ENCODE data around the gene MTRF1. TPM values are rescaled to one million over a fixed set of nuclear protein-coding genes. Genes with fewer than 3 reads are reported as not detected.

Gene MTRF1
- total RNA-seq, 3 donors from 2014 or later, result 13.4 to 15.5 (median 14.6) TPM

DNA sequence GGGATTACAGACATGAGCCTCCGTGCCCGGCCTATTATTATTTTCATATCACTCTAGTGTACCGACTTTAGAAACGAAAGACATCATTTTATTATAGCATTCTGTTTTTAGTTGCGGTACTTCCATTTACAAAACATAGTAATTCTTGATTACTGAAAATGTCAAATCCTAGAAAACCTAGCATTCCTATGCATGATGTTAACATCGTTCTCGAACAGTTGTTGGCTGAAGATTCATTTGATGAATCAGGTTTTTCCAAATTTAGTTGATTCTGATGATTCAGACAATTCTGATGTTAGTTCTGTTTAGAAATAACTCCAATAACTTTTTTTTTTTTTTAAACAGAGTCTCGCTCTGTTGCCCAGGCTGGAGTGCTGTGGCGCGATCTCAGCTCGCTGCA is 11.5 kb upstream of the MTRF1 start:
- Histone ChIP-seq H3K4me1 (ENCODE audit: low read depth) (no peaks in the 10 kb centered on the region), H3K4me3 (no peak overlapping the region), H3K9me3 (no peaks in the 10 kb centered on the region), H3K36me3 (ENCODE audit: low read depth) (no peaks in the 10 kb centered on the region)
- no peak for ATAC-seq
- TF ChIP-seq CTCF (IDR thresholded peaks at IDR 0.05), result no peak
- intact Hi-C loops (cut with DNase I, micrococcal nuclease), result no loop called here
- no peak for DNase-seq

- TF ChIP-seq CTCF (IDR thresholded peaks at IDR 0.05), result no peak
- Histone ChIP-seq H3K36me3 (ENCODE audit: low read depth) (no peaks in the 10 kb centered on the region), H3K9me3 (peaks cover 7% of the 10 kb centered on the region), H3K4me1 (ENCODE audit: low read depth) (no peaks in the 10 kb centered on the region), H3K4me3 (no peak overlapping the region)
- intact Hi-C loops (cut with DNase I, micrococcal nuclease), result no loop called here
- DNase-seq (no peak), ATAC-seq (no peak)
These were observed 10.6 kb upstream of the MTRF1 start for GRCh38 chr13:41273831-41274441.

DNA sequence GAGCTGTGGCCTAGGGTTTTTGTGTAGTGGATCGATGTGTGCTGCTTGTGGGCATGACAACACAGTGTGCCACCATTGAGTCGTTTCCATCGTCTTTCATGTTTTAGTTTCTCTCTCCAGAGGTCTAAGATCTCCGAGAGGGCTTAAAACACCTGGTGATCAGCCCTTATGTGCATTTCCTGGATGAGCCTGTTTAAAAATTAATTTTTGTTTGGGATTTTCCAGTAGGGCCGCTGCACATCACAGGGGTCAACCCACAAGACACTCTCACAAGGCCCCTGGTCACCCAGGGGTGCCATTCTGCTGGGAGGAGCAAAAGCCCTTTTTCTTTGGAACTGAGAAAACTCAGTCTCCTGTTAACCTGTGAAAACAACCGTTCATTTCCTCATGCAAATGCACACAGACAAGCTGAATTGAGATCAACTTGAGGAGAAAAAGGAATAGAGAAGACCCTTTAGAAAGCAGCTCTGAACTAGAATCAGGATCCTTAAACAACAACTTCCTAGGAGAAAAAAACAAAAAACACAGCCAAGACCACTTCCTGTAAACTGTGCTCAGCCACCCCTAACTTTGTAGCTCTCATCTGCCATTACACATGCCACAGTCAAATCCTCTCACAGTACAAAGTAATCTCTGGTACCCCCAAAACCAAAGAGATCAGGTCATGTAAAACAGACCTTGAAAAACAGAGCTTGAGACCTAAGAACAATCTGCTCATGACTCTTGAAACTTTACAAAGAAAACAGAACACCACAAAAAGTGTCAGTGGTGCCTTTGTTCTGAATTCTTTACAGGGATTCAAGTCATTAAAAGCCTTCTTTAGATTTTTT is 8.3 kb upstream of the MTRF1 start:
- no peak for TF ChIP-seq CTCF (IDR thresholded peaks at IDR 0.05)
- H3K4me3 ChIP-seq, result no peak overlapping the region
- ATAC-seq (no peak), DNase-seq (no peak)
- no peaks in the 10 kb centered on the region for H3K36me3 ChIP-seq (ENCODE audit: low read depth)
- intact Hi-C loops (cut with DNase I, micrococcal nuclease), result no loop called here
- peaks cover 22% of the 10 kb centered on the region for H3K9me3 ChIP-seq
- no peaks in the 10 kb centered on the region for H3K4me1 ChIP-seq (ENCODE audit: low read depth)

- intact Hi-C loops (cut with DNase I, micrococcal nuclease), result no loop called here
- Histone ChIP-seq H3K36me3 (ENCODE audit: low read depth) (no peaks in the 10 kb centered on the region), H3K9me3 (peaks cover 22% of the 10 kb centered on the region), H3K4me3 (no peak overlapping the region), H3K4me1 (ENCODE audit: low read depth) (no peaks in the 10 kb centered on the region)
- no peak for DNase-seq
- ATAC-seq, result no peak
- TF ChIP-seq CTCF (IDR thresholded peaks at IDR 0.05), result no peak
These were observed 5.4 kb upstream of the MTRF1 start for GRCh38 chr13:41268764-41269163.

DNA sequence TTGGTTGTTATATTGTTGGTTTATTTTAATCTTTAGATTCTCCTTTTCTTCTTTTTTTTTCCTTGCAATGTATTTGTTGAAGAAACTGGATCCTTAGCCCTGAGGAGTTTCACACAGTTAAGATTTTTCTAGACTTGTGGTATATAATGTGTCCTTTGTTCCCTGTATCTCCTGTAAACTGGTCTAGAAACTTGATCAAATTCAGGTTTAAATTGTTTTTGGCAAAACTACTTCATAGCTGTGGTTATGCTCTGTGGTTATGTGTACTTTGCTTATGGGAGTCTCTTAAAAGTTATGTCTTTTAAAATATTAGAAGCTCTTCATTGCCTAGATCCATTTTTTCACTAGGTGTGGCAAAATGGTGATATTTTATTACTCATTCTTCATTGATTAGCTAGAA is 3.7 kb upstream of the MTRF1 start:
- H3K36me3 ChIP-seq (ENCODE audit: low read depth), result no peaks in the 10 kb centered on the region

More for the DNA sequence above, 3.7 kb upstream of the MTRF1 start:
- no peak overlapping the region for H3K4me3 ChIP-seq
- no peaks in the 10 kb centered on the region for H3K4me1 ChIP-seq (ENCODE audit: low read depth)
- no peak for ATAC-seq
- TF ChIP-seq CTCF (IDR thresholded peaks at IDR 0.05), result no peak
- intact Hi-C loops (cut with DNase I, micrococcal nuclease), result loop anchor here in 1 of 2 donors (2.0 kb wide), 1 partner anchor 28 kb away; no protein-coding TSS in a partner anchor
- DNase-seq, result no peak
- peaks cover 22% of the 10 kb centered on the region for H3K9me3 ChIP-seq

Data from mucosa of descending colon (tissue), 3 donors.